HepG2 (cell line): ENCODE results near the gene URGCP. TPM values are rescaled to one million over a fixed set of nuclear protein-coding genes. Genes with fewer than 3 reads are reported as not detected.

Experiments
- ASH2L ChIP-seq: fragments of 300-600, 200-600 bp; sonication (generic); IDR thresholded peaks from 2 replicates; pipeline ENCODE4 v1.7.0; 2017; ENCODE audit warnings: low read depth, mild to moderate bottlenecking, moderate library complexity, mixed read lengths, low read length; ENCODE audit not compliant: insufficient read length
- CBX2 ChIP-seq, 2 experiments: fragments of 200-600 bp in 1 of 2; sonication (generic); formaldehyde crosslinking in 1 of 2; IDR thresholded peaks; 2 replicates each; pipeline versions ENCODE4 v1.7.0 to v1.8.1; 2018 to 2022; ENCODE audit warnings: low read depth in 2 of 2, low read length in 1 of 2, mild to moderate bottlenecking in 1 of 2, missing genetic modification reagents in 1 of 2
- GABPA ChIP-seq, 2 experiments: IDR thresholded peaks; 2 replicates each; pipeline ENCODE4 v1.6.1; 2011 to 2016; ENCODE audit warnings: low read depth in 2 of 2, low read length in 1 of 2, missing biosample characterization in 1 of 2, missing genetic modification characterization in 1 of 2
- HES4 ChIP-seq: sonication (generic); formaldehyde crosslinking; IDR thresholded peaks from 2 replicates; pipeline ENCODE4 v1.9.0; 2021; ENCODE audit warnings: mild to moderate bottlenecking, missing genetic modification reagents, borderline replicate concordance
- MLLT10 ChIP-seq: sonication (generic); formaldehyde crosslinking; IDR thresholded peaks from 2 replicates; pipeline ENCODE4 v1.4.0; 2020; ENCODE audit warnings: missing genetic modification reagents
- REPIN1 ChIP-seq: sonication (generic); formaldehyde crosslinking; IDR thresholded peaks from 2 replicates; pipeline ENCODE4 v1.8.0; 2022; ENCODE audit warnings: missing genetic modification reagents, low read depth, mild to moderate bottlenecking, borderline replicate concordance
- SAP130 ChIP-seq: IDR thresholded peaks from 2 replicates; pipeline ENCODE4 v1.6.1; 2016; ENCODE audit warnings: low read depth
- SNRNP70 ChIP-seq: fragments of 200-400 bp; formaldehyde crosslinking; IDR thresholded peaks from 2 replicates; pipeline ENCODE4 v1.6.1; 2017; ENCODE audit warnings: mild to moderate bottlenecking, low read depth, low read length, moderate library complexity
- SP2 ChIP-seq: sonication (generic); formaldehyde crosslinking; IDR thresholded peaks from 2 replicates; pipeline ENCODE4 v1.5.1; 2020; ENCODE audit warnings: mild to moderate bottlenecking, missing genetic modification reagents
- TBX3 ChIP-seq: fragments of 450-650 bp; IDR thresholded peaks from 2 replicates; pipeline ENCODE4 v1.6.1; 2017; ENCODE audit warnings: antibody characterized with exemption, mild to moderate bottlenecking, inconsistent platforms, borderline replicate concordance
- TGIF2 ChIP-seq: IDR thresholded peaks from 2 replicates; pipeline ENCODE4 v1.6.1; 2016; ENCODE audit warnings: control low read depth, missing compliant biosample characterization
- TSC22D2 ChIP-seq: sonication (generic); formaldehyde crosslinking; IDR thresholded peaks from 2 replicates; pipeline ENCODE4 v1.5.1; 2020; ENCODE audit warnings: missing genetic modification reagents, mild to moderate bottlenecking, borderline replicate concordance
- YEATS4 ChIP-seq: sonication (generic); formaldehyde crosslinking; IDR thresholded peaks from 2 replicates; pipeline ENCODE4 v1.4.0; 2020; ENCODE audit warnings: missing genetic modification reagents, borderline replicate concordance
- ZFP90 ChIP-seq: sonication (generic); formaldehyde crosslinking; IDR thresholded peaks from 2 replicates; pipeline ENCODE4 v1.8.0; 2022; ENCODE audit warnings: missing genetic modification reagents, mild to moderate bottlenecking, inconsistent platforms, borderline replicate concordance
- ZFY ChIP-seq: sonication (generic); formaldehyde crosslinking; IDR thresholded peaks from 2 replicates; pipeline ENCODE4 v1.4.0; 2020; ENCODE audit warnings: missing genetic modification reagents
- ZMAT5 ChIP-seq: sonication (generic); formaldehyde crosslinking; IDR thresholded peaks from 2 replicates; pipeline ENCODE4 v1.5.0; 2020; ENCODE audit warnings: mild to moderate bottlenecking, low read depth, missing genetic modification reagents, borderline replicate concordance
- ZNF121 ChIP-seq: sonication (generic); formaldehyde crosslinking; IDR thresholded peaks from 2 replicates; pipeline ENCODE4 v1.5.0; 2020; ENCODE audit warnings: mild to moderate bottlenecking, missing genetic modification reagents
- ZNF33A ChIP-seq: sonication (generic); formaldehyde crosslinking; IDR thresholded peaks from 2 replicates; pipeline ENCODE4 v1.5.1; 2020; ENCODE audit warnings: missing genetic modification reagents, mild to moderate bottlenecking, moderate library complexity, borderline replicate concordance
- ZNF674 ChIP-seq: sonication (generic); formaldehyde crosslinking; IDR thresholded peaks from 2 replicates; pipeline ENCODE4 v1.5.0; 2020; ENCODE audit warnings: low read depth, mild to moderate bottlenecking, missing genetic modification reagents
- ZNF781 ChIP-seq: sonication (generic); formaldehyde crosslinking; IDR thresholded peaks from 2 replicates; pipeline ENCODE4 v1.5.1; 2020; ENCODE audit warnings: borderline replicate concordance, mild to moderate bottlenecking, missing genetic modification reagents; ENCODE audit errors: not compliant biosample characterization
- polyA plus RNA-seq, 8 experiments: library from polyadenylated mRNA; depleted of rRNA in 3 of 8; stranded (reverse) in 7 of 8; unstranded in 1 of 8; fragments of >200 nt; fragmentation: Illumina TruSeq in 4 of 8; extraction: Trizol in 4 of 8; gene quantifications; 2 replicates each; pipeline versions ENCODE4 v1.2.1 to v1.2.3, GENCODE V29; 2011 to 2016; ENCODE audit warnings: low read depth in 4 of 8, missing spikeins in 1 of 8, mixed read lengths in 1 of 8; ENCODE audit not compliant: insufficient read depth in 1 of 8
- total RNA-seq, 5 experiments: library from RNA; depleted of rRNA; stranded (reverse); fragments of >200 nt; fragmentation: Illumina TruSeq; extraction: Trizol; gene quantifications; 2 replicates each; pipeline ENCODE4 v1.2.3, GENCODE V29; 2016; ENCODE audit warnings: low read depth in 1 of 5
- TF ChIP-seq, protein P1 (sequence below): sonication (generic); formaldehyde crosslinking; IDR thresholded peaks from 2 replicates; pipeline ENCODE4 v1.4.0; 2020; ENCODE audit warnings: low read depth, missing genetic modification reagents
- TF ChIP-seq, protein P2 (sequence below): IDR thresholded peaks from 2 replicates; pipeline ENCODE4 v1.6.1; 2016; ENCODE audit warnings: low read depth, control low read depth
- TF ChIP-seq, protein P3 (sequence below): sonication (generic); formaldehyde crosslinking; IDR thresholded peaks from 2 replicates; pipeline ENCODE4 v1.8.0; 2022; ENCODE audit warnings: mild to moderate bottlenecking, missing genetic modification reagents, moderate library complexity

URGCP gene
- total and polyA plus RNA-seq, 2 of the 13 experiments (the other 11 are each of a cell fraction or from before 2014, with no cell fraction given), result 22.3 to 25.8 TPM

- TF ChIP-seq, protein P1, sequence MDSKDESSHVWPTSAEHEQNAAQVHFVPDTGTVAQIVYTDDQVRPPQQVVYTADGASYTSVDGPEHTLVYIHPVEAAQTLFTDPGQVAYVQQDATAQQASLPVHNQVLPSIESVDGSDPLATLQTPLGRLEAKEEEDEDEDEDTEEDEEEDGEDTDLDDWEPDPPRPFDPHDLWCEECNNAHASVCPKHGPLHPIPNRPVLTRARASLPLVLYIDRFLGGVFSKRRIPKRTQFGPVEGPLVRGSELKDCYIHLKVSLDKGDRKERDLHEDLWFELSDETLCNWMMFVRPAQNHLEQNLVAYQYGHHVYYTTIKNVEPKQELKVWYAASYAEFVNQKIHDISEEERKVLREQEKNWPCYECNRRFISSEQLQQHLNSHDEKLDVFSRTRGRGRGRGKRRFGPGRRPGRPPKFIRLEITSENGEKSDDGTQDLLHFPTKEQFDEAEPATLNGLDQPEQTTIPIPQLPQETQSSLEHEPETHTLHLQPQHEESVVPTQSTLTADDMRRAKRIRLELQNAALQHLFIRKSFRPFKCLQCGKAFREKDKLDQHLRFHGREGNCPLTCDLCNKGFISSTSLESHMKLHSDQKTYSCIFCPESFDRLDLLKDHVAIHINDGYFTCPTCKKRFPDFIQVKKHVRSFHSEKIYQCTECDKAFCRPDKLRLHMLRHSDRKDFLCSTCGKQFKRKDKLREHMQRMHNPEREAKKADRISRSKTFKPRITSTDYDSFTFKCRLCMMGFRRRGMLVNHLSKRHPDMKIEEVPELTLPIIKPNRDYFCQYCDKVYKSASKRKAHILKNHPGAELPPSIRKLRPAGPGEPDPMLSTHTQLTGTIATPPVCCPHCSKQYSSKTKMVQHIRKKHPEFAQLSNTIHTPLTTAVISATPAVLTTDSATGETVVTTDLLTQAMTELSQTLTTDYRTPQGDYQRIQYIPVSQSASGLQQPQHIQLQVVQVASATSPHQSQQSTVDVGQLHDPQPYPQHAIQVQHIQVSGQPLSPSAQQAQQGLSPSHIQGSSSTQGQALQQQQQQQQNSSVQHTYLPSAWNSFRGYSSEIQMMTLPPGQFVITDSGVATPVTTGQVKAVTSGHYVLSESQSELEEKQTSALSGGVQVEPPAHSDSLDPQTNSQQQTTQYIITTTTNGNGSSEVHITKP (CRISPR knock-in tag), result peak; percentile 81; the same call in 1 of the 2 replicates
- TF ChIP-seq CBX2 (IDR thresholded peaks at IDR 0.05; ENCODE audit: low read depth, low read length) (no peak), CBX2 (CRISPR knock-in tag; IDR thresholded peaks at IDR 0.05; ENCODE audit: low read depth) (no peak), ZMAT5 (CRISPR knock-in tag) (no peak), TBX3 (no peak), MLLT10 (CRISPR knock-in tag) (no peak), SP2 (CRISPR knock-in tag) (no peak), REPIN1 (CRISPR knock-in tag) (peak; percentile 90), SAP130 (CRISPR knock-in tag) (peak; percentile 98), GABPA (IDR thresholded peaks at IDR 0.05; ENCODE audit: low read depth, low read length) (no peak), GABPA (CRISPR knock-in tag; IDR thresholded peaks at IDR 0.05; ENCODE audit: low read depth) (peak; percentile 80), ZNF674 (CRISPR knock-in tag) (no peak), HES4 (CRISPR knock-in tag) (no peak), SNRNP70 (no peak), ZNF781 (CRISPR knock-in tag) (no peak), ZFY (CRISPR knock-in tag) (peak; percentile 85), TGIF2 (CRISPR knock-in tag) (peak; percentile 69; the same call in 1 of the 2 replicates), TSC22D2 (CRISPR knock-in tag) (no peak), ZNF121 (peak; percentile 25; the same call in 1 of the 2 replicates), ZFP90 (no peak), ASH2L (no peak), YEATS4 (peak; percentile 44), ZNF33A (peak; percentile 82; the same call in 1 of the 2 replicates)
- TF ChIP-seq, protein P2, sequence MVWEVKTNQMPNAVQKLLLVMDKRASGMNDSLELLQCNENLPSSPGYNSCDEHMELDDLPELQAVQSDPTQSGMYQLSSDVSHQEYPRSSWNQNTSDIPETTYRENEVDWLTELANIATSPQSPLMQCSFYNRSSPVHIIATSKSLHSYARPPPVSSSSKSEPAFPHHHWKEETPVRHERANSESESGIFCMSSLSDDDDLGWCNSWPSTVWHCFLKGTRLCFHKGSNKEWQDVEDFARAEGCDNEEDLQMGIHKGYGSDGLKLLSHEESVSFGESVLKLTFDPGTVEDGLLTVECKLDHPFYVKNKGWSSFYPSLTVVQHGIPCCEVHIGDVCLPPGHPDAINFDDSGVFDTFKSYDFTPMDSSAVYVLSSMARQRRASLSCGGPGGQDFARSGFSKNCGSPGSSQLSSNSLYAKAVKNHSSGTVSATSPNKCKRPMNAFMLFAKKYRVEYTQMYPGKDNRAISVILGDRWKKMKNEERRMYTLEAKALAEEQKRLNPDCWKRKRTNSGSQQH (CRISPR knock-in tag), result peak; percentile 73; the same call in 1 of the 2 replicates
- TF ChIP-seq, protein P3, sequence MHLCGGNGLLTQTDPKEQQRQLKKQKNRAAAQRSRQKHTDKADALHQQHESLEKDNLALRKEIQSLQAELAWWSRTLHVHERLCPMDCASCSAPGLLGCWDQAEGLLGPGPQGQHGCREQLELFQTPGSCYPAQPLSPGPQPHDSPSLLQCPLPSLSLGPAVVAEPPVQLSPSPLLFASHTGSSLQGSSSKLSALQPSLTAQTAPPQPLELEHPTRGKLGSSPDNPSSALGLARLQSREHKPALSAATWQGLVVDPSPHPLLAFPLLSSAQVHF (CRISPR knock-in tag), result no peak
Measured at GRCh38 chr7:43905209-43905946, 1.0 kb downstream of the URGCP start (continued).
